ENCODE data around the gene RIN1. TPM values are rescaled to one million over a fixed set of nuclear protein-coding genes. Genes with fewer than 3 reads are reported as not detected.

Gene RIN1
- total and polyA plus RNA-seq, 9 of the 15 experiments (the other 6 are each of a cell fraction or from before 2014, with no cell fraction given), result 0.01 to 1.2 (median 0.45) TPM; not detected in 1

DNA sequence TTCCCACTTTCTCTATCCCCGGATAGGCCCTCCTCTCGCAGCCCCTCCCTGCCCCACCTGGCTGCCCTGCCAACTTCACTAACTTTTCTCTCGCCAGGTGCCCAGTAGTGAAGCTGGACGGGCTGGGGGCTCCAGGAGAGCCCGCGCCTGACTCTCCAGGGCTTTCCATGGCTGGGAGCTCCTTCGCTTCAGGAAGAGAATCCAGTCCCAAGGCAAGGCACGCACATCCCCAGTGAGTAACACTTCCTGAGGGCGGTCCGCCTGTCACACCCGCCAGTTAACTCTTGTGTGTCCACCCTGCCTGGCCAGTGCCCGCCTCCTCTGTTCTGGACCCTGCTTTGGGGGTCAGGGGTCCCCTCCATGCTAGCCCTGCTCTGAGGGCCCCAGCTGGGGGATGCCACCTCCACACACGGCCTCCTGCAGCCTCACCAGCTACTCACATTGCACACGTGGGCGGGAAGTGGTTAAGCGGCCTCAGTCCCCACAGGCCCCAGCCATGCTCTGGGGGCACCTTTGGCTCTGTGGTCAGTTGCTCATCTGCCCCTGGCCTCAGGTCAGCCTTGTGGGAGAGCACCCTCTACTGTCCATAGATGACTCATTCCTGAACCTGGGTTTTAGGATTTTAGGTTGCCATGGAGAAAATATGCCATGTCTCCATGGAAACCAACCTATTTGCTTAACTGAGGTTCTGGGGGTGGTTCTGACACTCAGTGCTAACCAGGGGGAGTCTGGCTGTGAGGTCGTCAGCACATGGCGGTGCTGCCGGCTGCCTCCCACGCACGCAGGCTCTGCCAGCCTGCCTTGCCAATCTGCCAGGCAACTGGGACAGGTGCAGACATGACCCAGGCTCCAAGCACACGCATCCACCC, at the start of gene RIN1 (continued):
- TF ChIP-seq JUNB (CRISPR knock-in tag; conservative IDR thresholded peaks at IDR 0.05) (no peak), PRPF4 (IDR thresholded peaks at IDR 0.05; ENCODE audit: insufficient read depth, low read depth, low read length, poor library complexity, severe bottlenecking) (no peak), NFYB (IDR thresholded peaks at IDR 0.05; ENCODE audit: extremely low read depth, insufficient read length) (no peak), HDAC2 (IDR thresholded peaks at IDR 0.05) (no peak), ZNF184 (CRISPR knock-in tag; IDR thresholded peaks at IDR 0.05) (no peak), ZNF239 (CRISPR knock-in tag; IDR thresholded peaks at IDR 0.05) (no peak), MYC (IDR thresholded peaks at IDR 0.05; ENCODE audit: low read depth, low read length) (no peak), MYC (CRISPR knock-in tag; IDR thresholded peaks at IDR 0.05; ENCODE audit: borderline replicate concordance, low read depth) (no peak), KHSRP (IDR thresholded peaks at IDR 0.05) (no peak), EGR1 (conservative IDR thresholded peaks at IDR 0.05) (peak; percentile 90), JUN (IDR thresholded peaks at IDR 0.05; ENCODE audit: borderline replicate concordance, low read depth, low read length) (peak; percentile 74; the same call in 1 of the 2 replicates), JUN (CRISPR knock-in tag; IDR thresholded peaks at IDR 0.05; ENCODE audit: borderline replicate concordance) (0 out of 2 replicates have a peak, but pooled peaks have one; percentile 49), DLX4 (CRISPR knock-in tag; IDR thresholded peaks at IDR 0.05) (no peak), ZSCAN32 (CRISPR knock-in tag; IDR thresholded peaks at IDR 0.05) (no peak), ZNF507 (tag; conservative IDR thresholded peaks at IDR 0.05) (no peak), ZBTB17 (CRISPR knock-in tag; IDR thresholded peaks at IDR 0.05) (0 out of 2 replicates have a peak, but pooled peaks have one; percentile 51), MAFK (IDR thresholded peaks at IDR 0.05; ENCODE audit: low read length) (0 out of 2 replicates have a peak, but pooled peaks have one; percentile 4), GATA2 (CRISPR knock-in tag; IDR thresholded peaks at IDR 0.05) (no peak), ZNF280B (CRISPR knock-in tag; IDR thresholded peaks at IDR 0.05) (no peak), TCFL5 (CRISPR knock-in tag; conservative IDR thresholded peaks at IDR 0.05) (no peak), TRIM24 (IDR thresholded peaks at IDR 0.05) (no peak)
- TF ChIP-seq, protein P1, sequence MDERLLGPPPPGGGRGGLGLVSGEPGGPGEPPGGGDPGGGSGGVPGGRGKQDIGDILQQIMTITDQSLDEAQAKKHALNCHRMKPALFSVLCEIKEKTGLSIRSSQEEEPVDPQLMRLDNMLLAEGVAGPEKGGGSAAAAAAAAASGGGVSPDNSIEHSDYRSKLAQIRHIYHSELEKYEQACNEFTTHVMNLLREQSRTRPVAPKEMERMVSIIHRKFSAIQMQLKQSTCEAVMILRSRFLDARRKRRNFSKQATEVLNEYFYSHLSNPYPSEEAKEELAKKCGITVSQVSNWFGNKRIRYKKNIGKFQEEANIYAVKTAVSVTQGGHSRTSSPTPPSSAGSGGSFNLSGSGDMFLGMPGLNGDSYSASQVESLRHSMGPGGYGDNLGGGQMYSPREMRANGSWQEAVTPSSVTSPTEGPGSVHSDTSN (CRISPR knock-in tag; IDR thresholded peaks at IDR 0.05; ENCODE audit: low read depth), result no peak
- TF ChIP-seq, protein P1 (tag; conservative IDR thresholded peaks at IDR 0.05; ENCODE audit: low read depth), result no peak
- TF ChIP-seq, protein P2, sequence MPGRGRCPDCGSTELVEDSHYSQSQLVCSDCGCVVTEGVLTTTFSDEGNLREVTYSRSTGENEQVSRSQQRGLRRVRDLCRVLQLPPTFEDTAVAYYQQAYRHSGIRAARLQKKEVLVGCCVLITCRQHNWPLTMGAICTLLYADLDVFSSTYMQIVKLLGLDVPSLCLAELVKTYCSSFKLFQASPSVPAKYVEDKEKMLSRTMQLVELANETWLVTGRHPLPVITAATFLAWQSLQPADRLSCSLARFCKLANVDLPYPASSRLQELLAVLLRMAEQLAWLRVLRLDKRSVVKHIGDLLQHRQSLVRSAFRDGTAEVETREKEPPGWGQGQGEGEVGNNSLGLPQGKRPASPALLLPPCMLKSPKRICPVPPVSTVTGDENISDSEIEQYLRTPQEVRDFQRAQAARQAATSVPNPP (IDR thresholded peaks at IDR 0.05; ENCODE audit: borderline replicate concordance, insufficient read depth, insufficient read length), result no peak

All from K562 (cell line).